ENCODE data around the gene KRT75.
"Not testable (repeated sequence)": the region's sequence is repeated elsewhere in the genome, so short reads cannot be mapped to it uniquely, and the experiment has no call there.

KRT75 gene

GRCh38 chr12:52415870-52416750, 18.1 kb downstream of the KRT75 start:
- DNase-seq = no peak

GRCh38 chr12:52414936-52415335, 19.2 kb downstream of the KRT75 start:
- DNase-seq = no peak

GRCh38 chr12:52413782-52414345, 20.3 kb downstream of the KRT75 start:
- no peak for DNase-seq

GRCh38 chr12:52413202-52413601, 21.0 kb downstream of the KRT75 start:
- DNase-seq = no peak

GRCh38 chr12:52411815-52412214, 22.4 kb downstream of the KRT75 start:
- no peak for DNase-seq

GRCh38 chr12:52410589-52411248, 23.5 kb downstream of the KRT75 start:
- DNase-seq = not testable (repeated sequence)

GRCh38 chr12:52407918-52408317, 26.3 kb downstream of the KRT75 start:
- DNase-seq = no peak

- DNase-seq = no peak
Observed at GRCh38 chr12:52405922-52406385, 28.2 kb downstream of the KRT75 start, which contains the start of gene KRT82. Gene KRT82, minus strand, starts transcription at chr12:52406335. Its CDS starts 58 bp downstream, at chr12:52406277.

GRCh38 chr12:52404951-52405350, 29.2 kb downstream of the KRT75 start:
- no peak for DNase-seq

- no peak for DNase-seq
Observed at GRCh38 chr12:52403561-52403960, 30.6 kb downstream of the KRT75 start.

GRCh38 chr12:52402873-52403540, 31.2 kb downstream of the KRT75 start:
- DNase-seq = no peak

- DNase-seq = no peak
Observed at GRCh38 chr12:52402377-52402776, 31.8 kb downstream of the KRT75 start.

GRCh38 chr12:52401926-52402325, 32.2 kb downstream of the KRT75 start:
- no peak for DNase-seq

GRCh38 chr12:52401526-52401925, 32.6 kb downstream of the KRT75 start:
- DNase-seq = no peak

- no peak for DNase-seq
Observed at GRCh38 chr12:52400906-52401305, 33.3 kb downstream of the KRT75 start.

- DNase-seq = no peak
Observed at GRCh38 chr12:52399756-52400155, 34.4 kb downstream of the KRT75 start.

GRCh38 chr12:52398176-52398575, 36.0 kb downstream of the KRT75 start:
- DNase-seq = no peak

- DNase-seq = no peak
Observed at GRCh38 chr12:52396656-52397055, 37.5 kb downstream of the KRT75 start.

- no peak for DNase-seq
Observed at GRCh38 chr12:52395761-52396434, 38.3 kb downstream of the KRT75 start.

GRCh38 chr12:52394836-52395405, 39.2 kb downstream of the KRT75 start:
- DNase-seq = no peak

- DNase-seq = no peak
Observed at GRCh38 chr12:52392465-52393007, 41.6 kb downstream of the KRT75 start.

- no peak for DNase-seq
Observed at GRCh38 chr12:52391618-52392002, 42.6 kb downstream of the KRT75 start.

Measured in AML-193 (cell line).